ENCODE data around the gene C3orf20.

DNA sequence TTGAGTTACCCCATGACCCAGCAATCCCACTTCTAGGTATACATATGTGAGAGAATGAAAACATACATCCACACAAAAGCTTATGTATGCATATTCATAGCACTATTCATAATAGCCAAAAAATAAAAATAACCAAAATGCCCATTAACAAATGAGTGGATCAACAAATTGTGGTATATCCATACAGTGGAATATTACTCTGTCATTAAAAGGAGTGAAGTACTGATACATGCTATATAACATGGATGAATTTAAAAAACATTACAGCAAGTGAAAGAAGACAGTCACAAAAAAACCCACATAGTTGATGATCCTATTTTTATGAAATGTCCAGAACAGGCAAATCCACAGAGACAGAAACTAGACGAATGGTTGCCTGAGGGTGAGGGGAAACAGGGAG, 5.2 kb downstream of the C3orf20 start:
- TF ChIP-seq, protein P1, sequence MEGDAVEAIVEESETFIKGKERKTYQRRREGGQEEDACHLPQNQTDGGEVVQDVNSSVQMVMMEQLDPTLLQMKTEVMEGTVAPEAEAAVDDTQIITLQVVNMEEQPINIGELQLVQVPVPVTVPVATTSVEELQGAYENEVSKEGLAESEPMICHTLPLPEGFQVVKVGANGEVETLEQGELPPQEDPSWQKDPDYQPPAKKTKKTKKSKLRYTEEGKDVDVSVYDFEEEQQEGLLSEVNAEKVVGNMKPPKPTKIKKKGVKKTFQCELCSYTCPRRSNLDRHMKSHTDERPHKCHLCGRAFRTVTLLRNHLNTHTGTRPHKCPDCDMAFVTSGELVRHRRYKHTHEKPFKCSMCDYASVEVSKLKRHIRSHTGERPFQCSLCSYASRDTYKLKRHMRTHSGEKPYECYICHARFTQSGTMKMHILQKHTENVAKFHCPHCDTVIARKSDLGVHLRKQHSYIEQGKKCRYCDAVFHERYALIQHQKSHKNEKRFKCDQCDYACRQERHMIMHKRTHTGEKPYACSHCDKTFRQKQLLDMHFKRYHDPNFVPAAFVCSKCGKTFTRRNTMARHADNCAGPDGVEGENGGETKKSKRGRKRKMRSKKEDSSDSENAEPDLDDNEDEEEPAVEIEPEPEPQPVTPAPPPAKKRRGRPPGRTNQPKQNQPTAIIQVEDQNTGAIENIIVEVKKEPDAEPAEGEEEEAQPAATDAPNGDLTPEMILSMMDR (conservative IDR thresholded peaks at IDR 0.05): no peak
- TF ChIP-seq ZFX (IDR thresholded peaks at IDR 0.05): no peak
